Esophagus muscularis mucosa (tissue), 4 donors: ENCODE measurements around the gene FGF14. TPM values are rescaled to one million over a fixed set of nuclear protein-coding genes. Genes with fewer than 3 reads are reported as not detected.

Source experiments
- DNase-seq: peaks from one replicate; pipeline ENCODE4 v3.0.0-alpha.2; 2017; ENCODE audit errors: extremely low spot score
- H3K27ac ChIP-seq, 4 donors: fragments of 200-600 bp; sonication (generic); replicated peaks in 1 of 4; 1 replicate in 3 of 4; 2 replicates in 1 of 4; pipeline ENCODE4 v1.5.1; 2016 to 2019; ENCODE audit warnings: mild to moderate bottlenecking in 1 of 4
- H3K27me3 ChIP-seq, 4 donors: fragments of 200-600 bp; sonication (generic); one replicate each; pipeline versions ENCODE4 v1.5.1 to v1.6.0; 2016 to 2019
- H3K36me3 ChIP-seq, 4 donors: fragments of 200-600 bp; sonication (generic); one replicate each; pipeline ENCODE4 v1.5.1; 2016 to 2019
- H3K4me1 ChIP-seq, 4 donors: fragments of 200-600 bp; sonication (generic); one replicate each; pipeline ENCODE4 v1.5.1; 2016 to 2019
- H3K4me3 ChIP-seq, 4 donors: fragments of 200-600 bp; sonication (generic); 1 replicate in 2 of 4; 2 replicates in 2 of 4; pipeline ENCODE4 v1.5.1; 2016 to 2019; ENCODE audit warnings: mild to moderate bottlenecking in 4 of 4, moderate library complexity in 1 of 4
- H3K9me3 ChIP-seq, 4 donors: fragments of 200-600 bp; sonication (generic); 1 replicate in 3 of 4; 2 replicates in 1 of 4; pipeline ENCODE4 v1.5.1; 2016 to 2019
- EP300 ChIP-seq: sonication (generic); formaldehyde crosslinking; IDR thresholded peaks from one replicate; pipeline ENCODE4 v1.6.1; 2017; ENCODE audit warnings: antibody characterized with exemption
- POLR2A ChIP-seq: fragments of 450-650 bp; IDR thresholded peaks from one replicate; pipeline ENCODE4 v1.6.1; 2017; ENCODE audit warnings: antibody characterized with exemption, moderate library complexity, mild to moderate bottlenecking, low read depth
- POLR2AphosphoS5 ChIP-seq, 2 donors: sonication (generic); formaldehyde crosslinking; IDR thresholded peaks; one replicate each; pipeline ENCODE4 v1.6.1; 2017; ENCODE audit warnings: antibody characterized with exemption in 2 of 2
- WGBS: methylation state at CpG from one replicate; pipeline ENCODE4 v1.1.5; 2018; 5-methylcytosine and 5-hydroxymethylcytosine counted together
- intact Hi-C: fragments of 100-400 bp; cut with DNase I; formaldehyde crosslinking; loops from one replicate; pipeline ENCODE4 v1.15.1; 2023
- total RNA-seq, 4 donors: library from RNA; depleted of rRNA; stranded (reverse); fragments of >200 nt; gene quantifications; one replicate each; pipeline versions ENCODE4 v1.1.0 to v1.2.1, GENCODE V29; 2016
- TF ChIP-seq, protein P1 (sequence below), 3 experiments: fragments of 200-600 bp in 2 of 3; fragments of 450-650 bp in 1 of 3; sonication (generic) in 2 of 3; IDR thresholded peaks; one replicate each; pipeline ENCODE4 v1.5.1; 2017 to 2019; ENCODE audit warnings: antibody characterized with exemption in 3 of 3, mild to moderate bottlenecking in 2 of 3, moderate library complexity in 1 of 3

FGF14 gene
- total RNA-seq, 4 donors from 2014 or later: 0.33 to 2.1 (median 0.87) TPM

DNA sequence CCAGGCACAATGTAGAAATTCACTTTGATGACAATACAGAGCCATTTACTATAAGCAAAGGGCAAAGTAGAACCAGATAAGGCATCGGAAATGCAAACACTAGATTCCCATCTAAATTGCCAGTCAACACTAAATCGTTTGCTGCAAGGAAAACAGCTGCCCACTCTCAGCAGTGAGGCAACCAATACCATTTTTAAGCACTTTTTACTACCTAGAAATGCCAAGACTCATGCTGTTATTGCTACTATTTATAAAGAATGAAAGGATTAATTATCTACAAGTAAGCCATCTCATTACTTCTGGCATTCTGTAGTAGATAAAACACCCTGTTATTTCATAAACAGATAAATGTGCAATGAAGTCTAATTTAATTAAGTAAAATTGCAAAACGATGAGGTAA lies 422.0 kb downstream of the FGF14 start:
- Histone ChIP-seq H3K4me1 (peaks cover 0 to 6% (median 3%) of the 10 kb centered on the region in 4 donors), H3K27me3 (no peaks in the 10 kb centered on the region), H3K9me3 (no peaks in the 10 kb centered on the region), H3K36me3 (no peaks in the 10 kb centered on the region), H3K4me3 (no peak overlapping the region), H3K27ac (no peak overlapping the region)
- 65% methylated on average over 3 of the region's 3 CpGs for WGBS
- TF ChIP-seq POLR2A (no peak), POLR2AphosphoS5 (IDR thresholded peaks at IDR 0.05) (no peak), EP300 (no peak)
- TF ChIP-seq, protein P1, sequence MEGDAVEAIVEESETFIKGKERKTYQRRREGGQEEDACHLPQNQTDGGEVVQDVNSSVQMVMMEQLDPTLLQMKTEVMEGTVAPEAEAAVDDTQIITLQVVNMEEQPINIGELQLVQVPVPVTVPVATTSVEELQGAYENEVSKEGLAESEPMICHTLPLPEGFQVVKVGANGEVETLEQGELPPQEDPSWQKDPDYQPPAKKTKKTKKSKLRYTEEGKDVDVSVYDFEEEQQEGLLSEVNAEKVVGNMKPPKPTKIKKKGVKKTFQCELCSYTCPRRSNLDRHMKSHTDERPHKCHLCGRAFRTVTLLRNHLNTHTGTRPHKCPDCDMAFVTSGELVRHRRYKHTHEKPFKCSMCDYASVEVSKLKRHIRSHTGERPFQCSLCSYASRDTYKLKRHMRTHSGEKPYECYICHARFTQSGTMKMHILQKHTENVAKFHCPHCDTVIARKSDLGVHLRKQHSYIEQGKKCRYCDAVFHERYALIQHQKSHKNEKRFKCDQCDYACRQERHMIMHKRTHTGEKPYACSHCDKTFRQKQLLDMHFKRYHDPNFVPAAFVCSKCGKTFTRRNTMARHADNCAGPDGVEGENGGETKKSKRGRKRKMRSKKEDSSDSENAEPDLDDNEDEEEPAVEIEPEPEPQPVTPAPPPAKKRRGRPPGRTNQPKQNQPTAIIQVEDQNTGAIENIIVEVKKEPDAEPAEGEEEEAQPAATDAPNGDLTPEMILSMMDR (IDR thresholded peaks at IDR 0.05): no peak
- no peak for DNase-seq
- intact Hi-C loops: no loop called here

DNA sequence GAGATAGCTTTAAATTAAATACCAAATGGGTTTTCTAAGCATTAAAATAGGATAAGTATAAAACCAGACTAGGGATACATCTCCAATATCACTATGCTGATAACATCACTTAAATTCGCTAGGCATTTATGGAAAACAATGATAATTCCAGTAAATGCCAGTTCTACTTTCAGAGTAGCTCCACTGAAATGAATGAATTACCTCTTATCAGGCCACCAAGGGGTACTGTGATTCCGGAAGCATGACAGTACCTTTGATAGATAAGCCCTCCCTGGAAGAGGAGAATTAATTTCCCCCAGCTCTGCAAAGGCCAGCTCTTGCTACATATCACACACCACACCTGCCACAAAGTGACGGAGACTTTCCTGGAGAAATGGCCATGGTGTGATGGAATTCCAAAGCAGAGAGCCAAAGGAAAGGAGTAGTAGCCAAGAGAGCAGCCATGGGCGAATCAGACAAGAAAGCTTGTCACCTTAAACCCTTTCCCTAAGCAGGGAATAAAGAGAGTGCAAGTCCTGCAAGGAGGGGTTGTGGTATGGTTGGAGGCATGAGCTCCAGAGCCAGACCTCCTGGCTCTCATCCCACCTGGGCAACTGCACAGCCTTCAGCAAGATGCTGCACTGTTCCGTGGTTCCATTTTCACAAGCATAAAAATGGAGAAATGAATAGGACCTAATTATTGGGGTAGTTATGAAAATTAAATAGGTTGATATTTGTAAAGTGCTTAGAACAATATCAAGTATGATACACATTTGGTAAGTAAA lies 423.1 kb downstream of the FGF14 start:
- intact Hi-C loops: no loop called here
- Histone ChIP-seq H3K9me3 (no peaks in the 10 kb centered on the region), H3K27me3 (no peaks in the 10 kb centered on the region), H3K4me3 (no peak overlapping the region), H3K27ac (no peak overlapping the region), H3K4me1 (peaks cover 0 to 6% (median 3%) of the 10 kb centered on the region in 4 donors), H3K36me3 (no peaks in the 10 kb centered on the region)
- 79% methylated on average over 5 of the region's 5 CpGs for WGBS
- no peak for DNase-seq
- TF ChIP-seq POLR2AphosphoS5 (IDR thresholded peaks at IDR 0.05) (no peak), EP300 (no peak), POLR2A (no peak)
- TF ChIP-seq, protein P1 (IDR thresholded peaks at IDR 0.05): no peak

DNA sequence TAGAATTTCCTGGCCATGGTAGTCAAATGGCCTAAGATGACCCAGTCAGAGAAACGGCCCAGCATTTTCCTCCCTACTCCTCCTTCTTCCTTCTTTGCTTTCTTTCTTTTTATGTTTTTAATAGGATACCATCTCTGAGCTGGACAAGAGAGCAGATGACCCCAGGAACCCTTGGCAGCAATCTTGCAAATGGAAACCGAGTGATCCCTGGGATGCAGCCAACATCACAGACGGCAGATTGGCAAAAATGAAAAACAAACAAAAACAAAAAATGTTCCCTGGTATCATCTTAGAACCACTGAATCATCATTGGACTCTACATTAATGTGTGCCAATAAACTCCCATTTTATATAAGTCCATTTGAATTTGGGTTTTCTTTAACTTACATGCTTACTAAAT lies 424.4 kb downstream of the FGF14 start:
- TF ChIP-seq EP300 (no peak), POLR2AphosphoS5 (IDR thresholded peaks at IDR 0.05) (no peak), POLR2A (no peak)
- TF ChIP-seq, protein P1 (IDR thresholded peaks at IDR 0.05): no peak
- Histone ChIP-seq H3K4me3 (no peak overlapping the region), H3K27ac (peak overlapping the region in 1 of 4 donors; percentile 12), H3K4me1 (peaks cover 0 to 6% (median 3%) of the 10 kb centered on the region in 4 donors), H3K36me3 (no peaks in the 10 kb centered on the region), H3K9me3 (no peaks in the 10 kb centered on the region), H3K27me3 (no peaks in the 10 kb centered on the region)
- intact Hi-C loops: no loop called here
- WGBS: 33% methylated on average over 3 of the region's 3 CpGs
- no peak for DNase-seq

DNA sequence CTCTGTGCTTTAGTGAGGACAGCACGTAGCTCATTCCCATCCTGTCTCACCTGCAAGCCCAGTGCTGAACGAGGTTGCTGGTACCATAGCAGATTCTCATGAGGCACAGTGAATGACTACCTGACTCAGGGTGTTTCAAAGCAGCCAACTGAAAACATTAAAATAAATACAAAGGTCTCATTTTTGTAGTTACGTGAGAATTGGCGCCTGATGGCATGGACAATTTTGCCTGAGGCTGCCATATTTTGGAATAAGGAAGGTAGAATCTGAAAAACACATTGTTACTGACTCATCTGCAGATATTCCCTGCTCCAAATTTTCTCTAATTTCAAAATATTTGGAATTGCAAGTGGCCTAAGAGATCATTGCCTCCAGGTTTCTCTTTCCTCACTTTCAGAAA lies 429.7 kb downstream of the FGF14 start:
- Histone ChIP-seq H3K27ac (no peak overlapping the region), H3K4me3 (no peak overlapping the region), H3K36me3 (no peaks in the 10 kb centered on the region), H3K27me3 (no peaks in the 10 kb centered on the region), H3K4me1 (peaks cover 0 to 2% (median 0%) of the 10 kb centered on the region in 4 donors), H3K9me3 (no peaks in the 10 kb centered on the region)
- intact Hi-C loops: no loop called here
- TF ChIP-seq EP300: no peak
- TF ChIP-seq POLR2A: no peak
- TF ChIP-seq POLR2AphosphoS5 (IDR thresholded peaks at IDR 0.05): no peak
- 88% methylated on average over 4 of the region's 4 CpGs for WGBS
- DNase-seq: no peak

DNA sequence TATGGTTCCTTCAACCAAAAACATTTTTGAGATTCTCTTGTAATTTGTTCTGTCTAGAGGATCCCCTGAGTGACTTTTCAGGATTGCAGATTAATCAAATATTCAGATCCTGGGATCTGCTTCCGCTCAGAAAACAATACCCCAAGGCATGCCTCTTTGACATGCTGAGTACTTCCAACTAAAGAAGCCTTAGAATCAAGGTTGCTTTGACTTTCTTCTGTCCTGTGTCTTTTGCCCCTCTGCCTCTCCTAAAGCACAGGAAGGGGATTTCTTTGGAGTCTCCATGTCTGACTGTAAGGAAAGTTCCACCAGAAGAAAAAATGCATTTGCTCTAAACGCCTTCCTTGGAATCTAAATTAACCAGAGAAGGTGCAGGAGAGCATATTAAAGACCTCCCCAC lies 431.5 kb downstream of the FGF14 start:
- Histone ChIP-seq H3K9me3 (no peaks in the 10 kb centered on the region), H3K4me3 (no peak overlapping the region), H3K27me3 (no peaks in the 10 kb centered on the region), H3K27ac (no peak overlapping the region), H3K4me1 (no peaks in the 10 kb centered on the region), H3K36me3 (no peaks in the 10 kb centered on the region)
- 74% methylated on average over 2 of the region's 2 CpGs for WGBS
- TF ChIP-seq POLR2A: no peak
- TF ChIP-seq, protein P1 (IDR thresholded peaks at IDR 0.05): no peak
- intact Hi-C loops: no loop called here
- DNase-seq: no peak
